ENCODE data around the gene SLC9B2.

Gene SLC9B2

DNA sequence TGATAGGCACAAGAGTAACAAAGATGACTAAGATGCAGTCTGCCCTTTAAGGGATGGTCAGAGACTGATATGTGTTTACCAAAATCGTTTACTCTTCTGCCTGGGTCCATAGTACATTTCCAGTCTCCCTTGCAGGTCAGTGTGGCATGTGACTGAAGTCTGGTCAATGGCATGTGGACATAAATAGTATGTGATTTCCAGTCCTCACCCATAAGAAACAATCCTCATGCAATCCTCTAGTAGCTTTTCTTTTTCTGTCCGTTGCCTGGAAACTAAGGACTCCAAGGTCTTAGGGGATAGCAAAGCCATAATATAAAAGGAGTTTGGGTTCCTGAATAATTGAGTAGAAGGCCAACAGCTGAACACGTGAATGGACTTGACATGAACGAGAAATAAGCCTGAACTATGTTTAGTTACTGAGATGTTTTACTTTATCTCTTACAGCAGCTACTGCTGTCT is 1.1 kb downstream of the SLC9B2 start:
- DNase-seq, result no peak

- no peak for DNase-seq
Measured at GRCh38 chr4:103074744-103075434, 1.7 kb downstream of the SLC9B2 start.

DNA sequence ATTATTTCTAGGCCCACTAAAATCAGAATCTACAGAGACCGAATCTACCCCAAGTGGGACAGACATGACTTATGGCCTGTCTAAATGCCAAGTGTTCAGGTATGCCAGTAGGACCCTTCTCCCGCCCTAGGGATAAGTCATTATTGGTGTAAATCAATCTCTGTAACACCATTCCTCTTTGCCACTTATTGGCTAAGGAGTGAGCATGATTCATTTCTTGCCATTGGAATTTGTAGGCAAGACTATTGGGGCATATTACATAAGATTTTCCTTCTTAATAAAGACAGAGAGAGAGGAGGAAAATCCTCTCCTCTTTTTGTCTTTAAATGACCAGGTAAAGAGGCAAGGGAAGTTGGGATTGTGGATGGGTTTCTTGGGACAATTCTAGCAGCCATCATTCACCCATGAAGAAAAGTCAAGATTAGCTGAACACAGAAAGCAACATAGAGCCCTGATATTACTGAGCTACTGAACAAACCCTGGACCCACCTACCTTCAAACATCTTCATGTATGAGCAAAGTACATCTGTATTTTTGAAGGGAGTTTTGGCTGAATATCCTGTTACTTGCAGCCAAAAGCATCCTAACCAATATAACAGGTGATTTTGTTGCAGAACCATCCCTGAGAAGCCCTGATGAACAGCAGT is 2.6 kb downstream of the SLC9B2 start:
- no peak for DNase-seq

GRCh38 chr4:103067841-103068547 is 8.6 kb downstream of the SLC9B2 start:
- no peak for DNase-seq

DNA sequence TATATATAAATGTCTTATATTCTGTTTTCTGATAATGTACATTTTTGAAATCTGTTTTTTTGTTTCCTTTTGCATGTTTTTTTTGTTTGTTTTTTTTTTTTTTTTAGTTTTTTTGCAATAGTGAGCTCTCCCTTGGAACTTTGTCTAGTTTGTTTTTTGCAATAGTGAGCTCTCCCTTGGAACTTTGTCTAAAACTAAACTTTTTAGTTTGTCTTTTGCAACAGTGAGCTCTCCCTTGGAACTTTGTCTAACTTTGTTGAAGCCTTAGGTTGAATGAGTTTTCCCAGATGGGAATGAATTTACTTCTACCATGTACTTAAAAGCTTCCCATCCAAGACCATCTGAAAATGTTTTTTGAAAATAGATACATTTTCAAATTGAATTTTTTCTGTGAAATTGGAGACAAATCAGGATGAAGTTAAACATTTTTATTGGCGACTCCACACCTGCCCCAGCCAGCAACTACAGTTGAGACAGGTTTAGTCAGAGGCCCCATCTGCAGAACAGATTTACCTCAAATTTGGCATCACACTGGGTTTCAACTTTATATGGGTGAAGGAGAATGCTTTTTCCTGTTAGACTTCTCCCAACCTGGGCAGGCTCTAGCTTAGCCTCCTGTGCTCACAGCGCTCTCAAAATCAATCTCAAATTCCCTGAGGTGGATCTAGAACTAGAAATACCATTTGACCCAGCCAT is 16.0 kb downstream of the SLC9B2 start:
- DNase-seq, result no peak

- no peak for DNase-seq
Measured at GRCh38 chr4:103054030-103054429, 22.5 kb downstream of the SLC9B2 start.

- DNase-seq, result no peak
Measured at GRCh38 chr4:103052779-103053178, 23.8 kb downstream of the SLC9B2 start.

DNA sequence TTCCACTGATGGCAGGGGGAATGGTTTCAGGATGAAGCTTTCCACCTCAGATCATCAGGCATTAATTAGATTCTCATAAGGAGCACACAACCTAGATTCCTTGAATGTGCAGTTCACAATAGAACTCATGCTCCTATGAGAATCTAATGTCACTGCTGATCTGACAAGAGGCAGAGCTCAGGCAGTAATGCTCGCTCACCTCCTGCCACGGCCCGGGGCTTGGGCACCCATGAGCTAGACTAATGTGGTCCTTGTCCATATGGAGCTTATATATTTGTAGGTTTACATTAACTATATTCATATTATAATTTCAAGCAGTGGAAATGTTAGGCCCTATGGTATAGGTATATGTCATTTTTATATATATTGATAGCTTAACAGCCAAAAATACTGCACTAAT is 24.4 kb downstream of the SLC9B2 start:
- no peak for DNase-seq

DNA sequence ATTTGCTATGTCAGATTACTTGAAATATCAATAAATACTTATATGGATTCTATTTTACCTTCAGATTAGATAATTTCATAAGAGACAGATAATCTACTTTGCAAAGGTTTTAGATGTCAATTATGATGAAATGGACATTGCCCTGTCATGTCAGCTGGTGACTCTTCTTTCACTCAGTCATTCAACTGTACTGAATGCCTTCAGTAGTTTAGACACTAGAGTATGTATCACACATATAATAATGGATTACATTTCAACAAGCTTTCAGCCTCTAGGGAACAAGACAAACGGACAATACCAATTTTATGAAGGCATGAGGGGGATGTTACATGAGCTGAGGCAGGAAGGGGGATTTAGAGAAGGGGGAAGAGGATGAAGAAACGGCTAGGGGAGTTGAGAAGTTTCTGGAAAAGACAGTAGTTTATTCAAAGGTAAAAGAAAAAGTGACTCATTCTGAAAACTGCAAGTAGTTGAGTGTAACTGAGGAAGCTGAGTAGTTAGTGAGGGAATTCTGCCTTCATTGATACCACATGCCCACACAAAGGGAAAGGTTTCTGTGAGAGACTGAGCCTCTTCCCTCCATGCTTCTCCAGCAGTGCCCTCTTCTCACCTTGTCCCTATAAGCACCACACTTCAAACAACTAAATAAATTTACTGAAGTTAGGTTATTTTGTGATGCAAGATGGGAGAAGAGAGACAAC is 25.7 kb downstream of the SLC9B2 start:
- no peak for DNase-seq

DNA sequence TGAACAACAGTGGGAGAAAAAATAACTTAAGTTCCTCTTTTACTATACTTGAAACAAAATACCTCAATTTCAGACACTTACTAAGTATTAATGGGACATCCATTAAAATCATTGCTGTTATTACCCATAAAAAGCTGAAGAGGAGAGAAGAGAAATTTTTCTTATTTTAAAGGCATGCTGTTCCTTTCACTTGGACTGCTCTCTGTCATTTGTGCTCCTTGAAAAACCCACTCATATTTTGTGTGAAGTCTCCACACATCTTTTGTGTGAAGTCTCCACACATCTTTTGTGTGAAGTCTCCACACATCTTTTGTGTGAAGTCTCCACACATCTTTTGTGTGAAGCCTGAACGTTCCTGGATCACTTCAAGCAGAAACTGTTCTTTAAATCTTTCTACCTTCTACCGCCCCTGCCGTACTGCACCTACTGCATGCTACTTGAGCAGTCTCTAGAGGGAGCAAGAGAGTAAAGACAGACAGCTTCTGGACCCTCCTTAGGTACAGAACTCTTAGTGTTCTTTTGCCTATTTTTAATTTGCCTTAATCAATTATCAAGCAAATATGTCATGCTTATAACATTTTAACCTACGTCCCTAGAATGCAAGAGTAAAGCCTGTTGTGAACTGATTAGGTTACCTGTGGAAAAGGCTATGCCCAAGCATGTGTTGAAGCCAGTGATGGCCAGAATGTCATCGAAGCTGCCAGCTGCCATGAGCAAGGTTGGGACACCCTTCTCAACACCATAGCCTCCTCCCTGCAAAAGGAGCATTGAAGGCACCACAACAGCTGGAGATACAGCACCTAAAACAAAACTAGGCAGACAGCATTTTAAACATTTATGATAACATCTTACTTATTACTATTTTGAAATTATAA is 29.9 kb downstream of the SLC9B2 start:
- DNase-seq, result peak; percentile 9

DNA sequence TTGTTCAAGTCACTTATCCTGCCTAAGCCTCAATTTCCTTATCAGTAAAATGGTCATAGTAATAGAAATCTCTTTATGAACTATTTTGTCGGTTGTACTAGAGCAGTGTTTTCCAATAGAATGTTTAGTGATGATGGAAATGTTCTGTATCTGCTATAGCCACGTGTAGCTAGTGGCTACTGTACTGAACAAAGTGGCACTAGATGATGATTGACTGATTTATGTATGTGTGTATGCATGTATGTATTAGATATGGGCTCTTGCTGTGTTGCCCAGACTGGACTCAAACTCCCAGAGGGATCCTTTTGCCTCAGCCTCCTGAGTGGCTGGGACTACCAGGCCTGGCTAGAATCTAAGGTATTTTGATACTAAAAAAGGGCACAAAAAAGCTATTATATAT is 32.4 kb downstream of the SLC9B2 start:
- no peak for DNase-seq

DNA sequence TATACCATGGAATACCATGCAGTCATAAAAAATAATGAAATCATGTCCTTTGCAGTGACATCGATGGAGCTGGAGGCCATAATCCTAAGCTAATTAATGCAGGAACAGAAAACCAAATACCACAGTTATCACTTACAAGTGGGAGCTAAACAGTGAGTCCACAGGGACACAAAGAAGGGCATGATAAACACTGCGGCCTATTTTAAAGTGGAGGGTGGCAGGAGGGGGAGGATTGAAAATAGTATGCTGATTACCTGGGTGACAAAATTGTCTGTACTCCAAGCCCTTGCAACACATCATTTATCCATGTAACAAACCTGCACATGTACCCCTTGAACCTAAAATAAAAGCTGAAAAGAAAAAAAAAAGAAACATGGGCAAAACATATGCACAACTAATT is 40.4 kb downstream of the SLC9B2 start:
- DNase-seq, result no peak

DNA sequence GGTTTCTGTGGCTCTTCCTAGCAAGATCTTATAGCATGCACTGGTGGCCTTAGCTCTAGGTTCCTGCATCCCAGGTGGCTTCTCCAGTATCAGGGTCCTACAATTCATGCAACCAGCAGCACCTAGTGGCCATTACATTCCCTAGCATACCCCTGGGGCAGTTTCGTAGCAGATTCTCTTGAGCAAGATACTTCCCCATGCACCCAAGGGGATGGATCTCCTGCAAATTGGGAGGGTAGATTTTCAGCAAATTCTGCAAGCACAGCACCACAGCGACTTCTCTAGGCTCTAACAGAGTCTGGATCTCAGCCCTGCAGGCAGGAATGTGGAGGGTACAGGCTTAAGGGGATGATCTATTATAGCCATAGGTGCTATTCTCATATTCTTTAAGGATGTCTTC is 44.0 kb downstream of the SLC9B2 start:
- no peak for DNase-seq

DNA sequence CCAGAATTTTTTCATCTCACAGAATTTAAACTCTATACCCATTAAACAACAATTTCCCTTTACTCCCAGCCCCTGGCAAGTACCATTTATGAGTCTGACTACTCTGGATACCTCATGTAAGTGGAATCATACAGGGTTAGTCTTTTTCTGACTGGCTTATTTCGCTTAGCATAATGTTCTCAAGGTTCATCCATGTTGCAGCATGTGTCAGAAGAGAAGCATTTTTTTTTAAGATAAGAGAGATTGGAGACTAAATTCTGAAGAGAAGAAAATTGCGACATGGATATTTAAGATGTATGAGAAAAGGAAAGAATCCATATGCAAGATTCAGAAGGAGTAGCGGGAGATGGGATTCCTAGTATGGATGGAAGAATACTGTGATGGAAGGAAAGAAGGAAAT is 45.8 kb downstream of the SLC9B2 start:
- no peak for DNase-seq

GRCh38 chr4:103029300-103029699 is 47.3 kb downstream of the SLC9B2 start:
- no peak for DNase-seq

DNA sequence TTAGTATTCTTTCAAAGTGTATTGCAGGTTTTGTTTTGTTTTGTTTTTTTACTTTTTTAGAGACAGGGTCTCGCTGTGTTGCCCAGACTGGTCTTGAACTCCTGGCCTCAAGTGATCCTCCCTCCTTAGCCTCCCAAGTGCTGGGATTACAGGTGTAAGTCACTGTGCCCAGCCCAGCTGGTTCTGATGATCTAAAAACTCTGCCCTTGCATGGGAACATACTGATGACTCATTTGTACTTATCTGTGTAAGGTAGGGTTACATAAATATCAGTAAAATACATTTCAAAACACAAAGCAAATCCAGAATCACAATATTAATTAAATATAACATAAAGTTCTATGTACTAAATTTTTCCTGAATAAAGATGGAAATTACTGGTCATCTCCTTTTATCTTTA is 49.7 kb downstream of the SLC9B2 start:
- DNase-seq, result no peak

GRCh38 chr4:103024996-103025395 is 51.6 kb downstream of the SLC9B2 start:
- no peak for DNase-seq

- no peak for DNase-seq
Measured at GRCh38 chr4:103021120-103021519, 55.4 kb downstream of the SLC9B2 start.

DNA sequence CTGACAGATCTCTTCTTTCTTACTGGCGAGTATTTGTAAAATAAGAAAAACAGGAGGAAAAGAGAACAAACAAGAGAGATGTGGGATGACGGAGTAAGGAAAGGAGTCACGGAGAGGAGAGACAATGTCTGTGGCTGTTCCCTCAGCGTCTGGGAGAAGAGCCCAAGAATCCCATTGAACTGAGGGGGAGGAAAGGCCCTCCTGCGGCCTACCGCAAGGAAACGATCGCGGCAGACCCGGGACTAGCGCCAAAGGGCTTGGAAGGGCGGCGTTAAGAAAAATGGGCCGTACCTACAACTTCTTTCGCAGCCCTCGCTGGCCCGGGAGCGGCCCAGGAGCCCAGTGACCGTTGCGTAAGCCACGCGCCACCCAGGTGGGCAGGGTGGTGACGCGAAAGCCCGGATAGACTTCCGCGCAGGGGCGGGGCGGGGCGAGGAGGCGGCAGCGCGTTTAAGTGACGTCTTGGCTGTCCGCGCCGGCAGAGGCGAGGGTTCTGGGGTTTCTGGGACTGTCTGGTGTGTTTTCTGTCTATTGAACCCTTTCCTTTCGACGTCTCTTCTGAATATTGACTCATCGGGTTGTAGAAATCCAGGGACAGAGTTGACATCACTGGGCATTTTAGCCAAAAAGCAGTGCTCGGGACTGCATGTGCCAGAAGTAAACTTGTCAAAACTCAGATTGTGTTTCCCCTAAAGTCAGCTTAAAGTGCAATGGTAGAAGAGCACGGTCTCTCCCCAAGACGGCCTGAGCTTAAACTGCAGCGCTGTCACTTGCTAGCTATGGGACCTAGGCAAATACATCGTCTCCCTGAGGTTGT is 57.0 kb downstream of the SLC9B2 start, which contains the start of gene SLC9B1:
Gene SLC9B1 (minus strand): TSS at position 398 of the 817 bp plus-strand sequence. CDS start 27,994 bp downstream, outside the sequence.
- peak; percentile 90 for DNase-seq

GRCh38 chr4:103018391-103019307 is 57.9 kb downstream of the SLC9B2 start:
- DNase-seq, result no peak

Measured in activated CD4-positive, alpha-beta T cell treated with anti-CD3 and anti-CD28 coated beads for 1 hour (primary cell).